ENCODE measurements around the gene HOXB7. TPM values are rescaled to one million over a fixed set of nuclear protein-coding genes. Genes with fewer than 3 reads are reported as not detected.

HOXB7 gene
- total and polyA plus RNA-seq, 2 of the 13 experiments (the other 11 are each of a cell fraction or from before 2014, with no cell fraction given), result 0.04 TPM; not detected in 1

DNA sequence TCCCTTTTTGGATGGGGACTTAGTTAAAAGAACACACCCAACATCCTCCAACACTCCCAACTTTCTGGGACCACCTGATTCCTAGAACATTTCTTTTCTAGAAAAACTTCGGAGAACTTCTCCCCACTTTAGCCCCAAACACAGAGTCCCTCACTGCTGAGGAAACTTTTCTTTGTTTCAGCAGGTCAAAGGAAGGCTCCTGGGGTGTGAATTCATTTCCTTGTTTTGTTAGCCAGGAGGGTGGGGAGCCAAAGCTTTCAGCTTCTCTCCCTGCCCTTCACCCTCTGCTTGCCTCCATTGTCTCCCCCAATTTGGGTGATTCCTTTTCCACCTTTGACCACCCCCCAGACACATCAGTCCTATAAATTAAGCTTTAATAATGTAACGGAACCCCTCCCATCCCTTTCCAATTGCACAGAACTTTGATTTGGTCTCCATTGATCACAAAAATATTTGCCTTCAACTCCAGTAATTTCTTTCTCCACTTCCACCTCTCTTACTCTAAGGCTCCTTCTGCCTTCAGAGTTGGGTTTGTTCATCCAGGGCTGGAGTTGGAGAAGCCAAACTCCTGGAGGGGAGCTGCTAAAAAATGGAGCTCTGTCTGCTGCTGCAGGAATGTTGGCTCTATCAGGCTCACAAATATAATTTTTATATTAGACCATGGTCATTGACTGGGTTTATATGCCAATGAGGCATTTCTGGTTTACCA, 43.0 kb downstream of the HOXB7 start (continued):
- no peak for TF ChIP-seq TOPORS (CRISPR knock-in tag; IDR thresholded peaks at IDR 0.05)
- no peak for TF ChIP-seq BRD4 (CRISPR knock-in tag; IDR thresholded peaks at IDR 0.05)

DNA sequence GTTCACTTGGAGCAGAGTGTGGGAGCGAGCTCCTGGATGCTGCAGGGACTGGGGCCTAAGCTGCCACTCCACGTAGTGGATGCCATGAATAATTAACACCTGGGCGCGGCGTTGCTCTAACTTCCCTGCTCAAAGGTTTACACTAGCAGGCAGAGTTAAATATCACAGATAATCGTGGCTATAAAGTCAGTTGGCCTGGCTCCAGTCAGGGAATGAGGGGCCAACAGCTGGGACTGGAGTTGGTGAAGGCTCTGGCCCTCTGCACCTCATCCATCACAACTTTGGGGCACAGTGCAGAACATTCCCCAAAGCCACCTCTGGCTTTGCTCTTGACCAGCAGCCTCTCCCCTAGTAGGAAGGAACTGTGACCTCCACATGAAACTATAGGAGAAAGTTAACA, 43.6 kb downstream of the HOXB7 start:
- H4K20me1 ChIP-seq (ENCODE audit: insufficient read depth, low read length), result 0 out of 2 replicates have a peak, but pooled peaks cover 4% of the 10 kb centered on the region
- FAIRE-seq (no peak), ATAC-seq (no peak), DNase-seq (ENCODE audit: low spot score) (no peak)
- 3% methylated on average over 5 of the region's 6 CpGs for WGBS (ENCODE audit: low lambda C conversion rate)
- no peaks in the 10 kb centered on the region for H3K79me2 ChIP-seq (ENCODE audit: insufficient read depth, low read length)
- intact Hi-C loops (cut with micrococcal nuclease; ENCODE audit: unreplicated experiment) (no loop called here), in situ Hi-C loops (cut with HindIII; ENCODE audit: extremely low pct_ligation_motif_present, low pct_unique_long_range_greater_than_20kb) (no loop called here)
- H3K9ac ChIP-seq (ENCODE audit: insufficient read depth, low read depth, low read length), result no peak overlapping the region
- POLR2A ChIA-PET, result no interaction called here
- TF ChIP-seq ZFP41 (CRISPR knock-in tag; IDR thresholded peaks at IDR 0.05; ENCODE audit: borderline replicate concordance) (no peak), SAFB2 (CRISPR knock-in tag; IDR thresholded peaks at IDR 0.05; ENCODE audit: borderline replicate concordance, low read depth) (no peak), ZNF468 (CRISPR knock-in tag; IDR thresholded peaks at IDR 0.05) (no peak), ZNF709 (CRISPR knock-in tag; IDR thresholded peaks at IDR 0.05) (no peak), SRF (IDR thresholded peaks at IDR 0.05; ENCODE audit: low read depth, low read length) (no peak), POLR2AphosphoS5 (IDR thresholded peaks at IDR 0.05; ENCODE audit: low read depth, low read length) (no peak), GPN1 (CRISPR knock-in tag; IDR thresholded peaks at IDR 0.05; ENCODE audit: borderline replicate concordance) (no peak), ZSCAN29 (CRISPR knock-in tag; conservative IDR thresholded peaks at IDR 0.05) (no peak), REL (CRISPR knock-in tag; conservative IDR thresholded peaks at IDR 0.05) (no peak), ISL2 (CRISPR knock-in tag; IDR thresholded peaks at IDR 0.05) (no peak)
- H3K36me3 ChIP-seq (replicated peaks in 1 of 2; ENCODE audit: control insufficient read depth in 1 of 2, insufficient read depth in 2 of 2, low read length in 2 of 2), result no peaks in the 10 kb centered on the region
- no peak overlapping the region for H2AFZ ChIP-seq (ENCODE audit: low read length)
- BruUV-seq (replicated peaks), result no TSS peak
- no peak overlapping the region for H3K4me3 ChIP-seq (replicated peaks in 1 of 3; ENCODE audit: insufficient read depth in 1 of 3, low read depth in 2 of 3, low read length in 3 of 3)
- H3K4me2 ChIP-seq (ENCODE audit: low read depth, low read length), result no peak overlapping the region
- no peaks in the 10 kb centered on the region for H3K9me3 ChIP-seq (ENCODE audit: low read length)
- no peaks in the 10 kb centered on the region for H3K4me1 ChIP-seq (ENCODE audit: insufficient read depth, low read length)
- peaks cover 12 to 95% of the 10 kb centered on the region in 2 experiments for H3K27me3 ChIP-seq (ENCODE audit: control insufficient read depth in 1 of 2, insufficient read depth in 2 of 2, low read length in 2 of 2)
- CTCF ChIA-PET (ENCODE audit: low intra/inter-chr PET ratio, low total read pairs), result no interaction called here
- H3K27ac ChIP-seq (ENCODE audit: extremely low read length, insufficient read depth, low read length), result no peak overlapping the region

Measured in HepG2 (cell line).